Choroid plexus epithelial cell (primary cell): ENCODE results near the gene REXO4.

ENCODE experiments used
- DNase-seq: peaks from one replicate; pipeline ENCODE4 v3.0.0-alpha.2; 2010; ENCODE audit warnings: low read depth
- H3K4me3 ChIP-seq: 2 replicates; pipeline ENCODE4 v1.5.1; 2011; ENCODE audit warnings: low read depth, mild to moderate bottlenecking, control low read depth, low read length, moderate library complexity
- TF ChIP-seq, protein P1 (sequence below): conservative IDR thresholded peaks from 2 replicates; pipeline ENCODE4 v1.5.1; 2011; ENCODE audit warnings: low read depth, mild to moderate bottlenecking, control low read depth, inconsistent platforms, low read length, moderate library complexity

The REXO4 gene

DNA sequence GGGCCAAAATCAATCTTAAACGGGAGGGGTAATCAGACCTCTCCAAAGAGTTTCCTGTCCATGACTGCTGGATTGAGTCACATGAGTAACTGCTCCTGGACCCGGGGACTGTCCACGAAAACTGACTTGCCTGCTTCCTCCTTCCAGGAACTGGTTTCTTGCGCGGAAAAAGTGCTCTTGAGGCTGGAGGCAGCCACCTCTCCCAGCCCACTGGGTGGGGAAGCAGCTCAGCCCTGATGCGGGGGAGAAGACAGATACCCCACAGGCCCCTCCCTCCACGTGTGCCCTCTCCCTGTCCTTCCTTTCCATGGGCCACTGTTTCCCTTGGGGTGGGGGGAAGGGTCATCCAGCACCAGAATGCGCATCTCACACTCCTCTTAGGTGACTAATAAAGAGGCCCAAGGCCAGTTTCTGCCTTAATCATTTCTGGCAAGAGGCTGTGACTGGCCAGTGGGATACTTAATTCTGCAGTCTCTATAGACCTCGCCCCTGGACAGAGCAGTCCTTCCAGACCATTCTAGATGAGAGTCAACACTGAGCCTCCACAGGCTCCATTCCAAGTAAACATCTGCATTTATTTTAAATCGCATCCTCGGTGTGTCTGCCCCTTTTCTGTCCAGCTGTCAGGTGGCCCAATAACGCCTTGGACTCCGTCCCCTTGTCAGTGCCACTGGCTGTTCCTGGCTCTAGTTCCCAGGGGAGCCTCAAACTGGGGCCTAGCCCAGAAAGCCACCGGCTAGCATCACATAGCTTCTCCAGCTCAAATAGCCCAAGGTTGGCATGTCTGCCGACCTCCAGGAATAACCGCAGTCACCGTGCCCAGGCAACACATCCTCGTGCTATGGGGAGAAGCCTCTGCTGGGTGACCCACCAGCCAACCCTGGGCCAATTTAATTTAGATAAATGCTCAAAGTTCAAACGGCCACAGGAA is 12.0 kb downstream of the REXO4 start:
- H3K4me3 ChIP-seq: no peak overlapping the region
- DNase-seq: no peak
- TF ChIP-seq, protein P1, sequence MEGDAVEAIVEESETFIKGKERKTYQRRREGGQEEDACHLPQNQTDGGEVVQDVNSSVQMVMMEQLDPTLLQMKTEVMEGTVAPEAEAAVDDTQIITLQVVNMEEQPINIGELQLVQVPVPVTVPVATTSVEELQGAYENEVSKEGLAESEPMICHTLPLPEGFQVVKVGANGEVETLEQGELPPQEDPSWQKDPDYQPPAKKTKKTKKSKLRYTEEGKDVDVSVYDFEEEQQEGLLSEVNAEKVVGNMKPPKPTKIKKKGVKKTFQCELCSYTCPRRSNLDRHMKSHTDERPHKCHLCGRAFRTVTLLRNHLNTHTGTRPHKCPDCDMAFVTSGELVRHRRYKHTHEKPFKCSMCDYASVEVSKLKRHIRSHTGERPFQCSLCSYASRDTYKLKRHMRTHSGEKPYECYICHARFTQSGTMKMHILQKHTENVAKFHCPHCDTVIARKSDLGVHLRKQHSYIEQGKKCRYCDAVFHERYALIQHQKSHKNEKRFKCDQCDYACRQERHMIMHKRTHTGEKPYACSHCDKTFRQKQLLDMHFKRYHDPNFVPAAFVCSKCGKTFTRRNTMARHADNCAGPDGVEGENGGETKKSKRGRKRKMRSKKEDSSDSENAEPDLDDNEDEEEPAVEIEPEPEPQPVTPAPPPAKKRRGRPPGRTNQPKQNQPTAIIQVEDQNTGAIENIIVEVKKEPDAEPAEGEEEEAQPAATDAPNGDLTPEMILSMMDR: no peak

DNA sequence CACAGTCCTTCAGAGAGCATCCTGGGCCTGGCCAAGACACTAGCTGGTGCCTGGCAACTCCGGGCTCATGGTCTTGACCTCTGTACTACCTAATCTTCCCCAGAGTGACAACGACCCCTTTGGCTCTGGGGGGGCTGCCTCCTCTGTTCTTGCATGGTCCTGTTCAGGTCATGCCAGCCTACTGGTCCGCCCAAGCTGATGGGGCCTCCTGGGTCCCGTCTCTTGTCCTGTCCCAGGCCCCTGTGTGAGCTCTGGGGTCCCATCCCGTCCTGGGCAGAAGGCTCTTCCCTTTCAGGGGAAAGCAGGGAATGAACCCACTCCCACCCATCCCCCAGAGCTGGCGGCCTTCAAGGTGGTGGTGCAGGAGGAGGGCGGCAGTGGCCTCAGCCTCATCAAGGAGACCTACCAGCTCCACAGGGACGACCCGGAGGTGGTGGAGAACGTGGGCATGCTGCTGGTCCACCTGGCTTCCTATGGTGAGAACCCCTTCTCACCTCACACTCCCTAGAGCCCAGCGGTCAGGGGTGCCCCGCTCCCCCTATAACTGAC is 13.3 kb downstream of the REXO4 start:
- DNase-seq: no peak
- TF ChIP-seq, protein P1: no peak
- H3K4me3 ChIP-seq: no peak overlapping the region

DNA sequence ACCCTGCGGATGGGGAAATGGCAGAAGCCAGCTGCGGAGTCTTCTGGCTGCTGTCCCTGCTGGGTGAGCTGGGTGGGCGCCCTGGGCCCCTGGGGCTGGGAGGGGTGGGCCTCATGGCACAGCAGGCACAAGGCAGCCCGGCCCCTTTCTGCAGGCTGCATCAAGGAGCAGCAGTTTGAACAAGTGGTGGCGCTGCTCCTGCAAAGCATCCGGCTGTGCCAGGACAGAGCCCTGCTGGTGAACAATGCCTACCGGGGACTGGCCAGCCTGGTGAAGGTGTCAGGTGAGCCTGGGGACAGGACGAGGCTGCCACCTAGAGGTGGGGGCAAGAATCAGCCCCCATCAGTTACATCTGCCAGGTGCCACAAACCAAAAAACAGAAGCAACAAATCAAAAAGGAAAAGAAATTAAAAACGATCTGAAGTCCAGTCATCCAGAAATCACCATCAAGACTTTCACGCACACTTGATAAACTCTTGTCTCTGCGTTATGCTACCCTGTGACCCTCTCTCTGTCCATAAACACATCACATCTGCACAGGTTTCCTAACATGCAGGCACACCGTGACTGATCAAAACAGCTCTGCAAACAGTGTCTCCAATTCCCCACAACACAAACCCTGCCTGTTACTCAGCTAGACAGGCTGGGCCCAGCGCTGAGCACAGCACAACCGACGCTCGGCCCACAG is 13.9 kb downstream of the REXO4 start:
- no peak overlapping the region for H3K4me3 ChIP-seq
- TF ChIP-seq, protein P1: peak; percentile 72
- DNase-seq: peak; percentile 41

DNA sequence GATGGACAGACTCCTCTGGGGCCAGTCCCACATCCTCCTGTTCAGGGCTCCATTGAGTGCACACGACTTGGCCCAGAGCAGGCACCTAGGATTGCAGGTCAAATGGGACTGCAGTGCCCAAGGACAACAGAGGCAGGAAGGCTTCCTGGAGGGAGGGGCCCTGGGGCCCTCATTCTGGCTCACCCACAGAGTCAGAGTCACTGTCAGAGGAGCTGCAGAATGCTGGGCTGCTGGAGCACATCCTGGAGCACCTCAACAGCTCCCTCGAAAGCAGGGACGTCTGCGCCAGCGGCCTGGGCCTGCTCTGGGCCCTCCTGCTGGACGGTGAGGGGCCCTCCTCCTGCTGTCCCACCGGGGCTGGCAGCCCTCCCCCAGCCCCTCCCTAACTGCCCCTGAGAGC is 15.1 kb downstream of the REXO4 start:
- no peak overlapping the region for H3K4me3 ChIP-seq
- TF ChIP-seq, protein P1: no peak
- DNase-seq: no peak

DNA sequence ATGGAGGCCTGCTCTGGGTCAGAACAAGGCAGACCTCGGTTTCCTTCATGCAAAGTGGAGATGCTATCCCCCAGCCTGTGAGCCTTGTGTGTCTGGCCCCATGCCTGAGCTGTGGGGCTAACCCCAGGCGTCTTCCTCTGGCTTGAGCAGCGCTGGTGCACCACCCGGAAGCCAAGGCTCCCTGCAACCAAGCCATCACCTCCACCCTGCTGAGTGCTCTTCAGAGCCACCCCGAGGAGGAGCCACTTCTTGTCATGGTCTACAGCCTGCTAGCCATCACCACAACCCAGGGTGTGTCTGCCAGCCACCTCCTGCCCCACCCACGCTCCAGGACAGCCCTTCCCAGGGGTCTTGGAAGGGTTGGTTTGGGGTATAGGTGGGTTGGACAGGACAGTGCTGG is 16.2 kb downstream of the REXO4 start:
- DNase-seq: no peak
- TF ChIP-seq, protein P1: no peak

DNA sequence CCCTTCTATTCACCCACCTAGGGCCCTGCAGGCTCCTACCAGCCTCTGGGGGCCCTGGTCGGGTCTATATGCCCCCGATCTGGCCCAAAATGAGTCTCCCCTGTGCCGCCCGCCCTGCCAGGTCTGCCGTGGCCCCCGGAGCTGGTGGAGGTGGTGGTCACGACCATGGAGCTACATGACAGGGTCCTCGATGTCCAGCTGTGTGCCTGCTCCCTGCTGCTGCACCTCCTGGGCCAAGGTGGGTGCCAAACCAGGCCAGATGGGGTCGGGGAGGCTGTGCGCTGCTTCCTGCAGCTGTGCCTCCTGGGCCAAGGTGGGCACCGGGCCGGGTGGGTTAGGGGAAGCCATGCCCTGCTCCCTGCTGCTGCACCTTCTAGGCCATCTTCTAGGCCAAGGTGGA is 17.5 kb downstream of the REXO4 start:
- no peak for DNase-seq
- H3K4me3 ChIP-seq: no peak overlapping the region
- TF ChIP-seq, protein P1: no peak

More for the DNA sequence above, 16.2 kb downstream of the REXO4 start:
- no peak overlapping the region for H3K4me3 ChIP-seq
